Measurements from ENCODE around the gene KIAA2012.

KIAA2012 gene

GRCh38 chr2:202121532-202122162 is 48.6 kb downstream of the KIAA2012 start:
- TF ChIP-seq CTCF (conservative IDR thresholded peaks at IDR 0.05; ENCODE audit: low read depth) = no peak
- ChIA-PET CTCF (interaction anchor here (0.6 kb wide), 1 partner anchor 340 kb away, joined by 3 read pairs; no protein-coding TSS in a partner anchor), POLR2A (ENCODE audit: low non-redundant PET) (no interaction called here)
- H3K27ac ChIP-seq = no peak overlapping the region
- DNase-seq (ENCODE audit: low spot score) = no peak

- ChIA-PET CTCF (no interaction called here), POLR2A (ENCODE audit: low non-redundant PET) (no interaction called here)
- no peak overlapping the region for H3K27ac ChIP-seq
- no peak for DNase-seq (ENCODE audit: low spot score)
- no peak for TF ChIP-seq CTCF (conservative IDR thresholded peaks at IDR 0.05; ENCODE audit: low read depth)
Measured at GRCh38 chr2:202122163-202122540, 49.1 kb downstream of the KIAA2012 start.

- TF ChIP-seq CTCF (conservative IDR thresholded peaks at IDR 0.05; ENCODE audit: low read depth) = no peak
- CTCF ChIA-PET = no interaction called here
- POLR2A ChIA-PET (ENCODE audit: low non-redundant PET) = no interaction called here
- no peak for DNase-seq (ENCODE audit: low spot score)
- H3K27ac ChIP-seq = no peak overlapping the region
Measured at GRCh38 chr2:202122980-202123720, 50.1 kb downstream of the KIAA2012 start.

- no peak overlapping the region for H3K27ac ChIP-seq
- no peak for TF ChIP-seq CTCF (conservative IDR thresholded peaks at IDR 0.05; ENCODE audit: low read depth)
- CTCF ChIA-PET = no interaction called here
- POLR2A ChIA-PET (ENCODE audit: low non-redundant PET) = no interaction called here
- DNase-seq (ENCODE audit: low spot score) = no peak
Measured at GRCh38 chr2:202124286-202124685, 51.2 kb downstream of the KIAA2012 start.

GRCh38 chr2:202127687-202128331 is 54.8 kb downstream of the KIAA2012 start:
- no peak for DNase-seq (ENCODE audit: low spot score)
- no peak overlapping the region for H3K27ac ChIP-seq
- no peak for TF ChIP-seq CTCF (conservative IDR thresholded peaks at IDR 0.05; ENCODE audit: low read depth)
- ChIA-PET CTCF (no interaction called here), POLR2A (ENCODE audit: low non-redundant PET) (no interaction called here)

GRCh38 chr2:202129841-202130240 is 56.8 kb downstream of the KIAA2012 start:
- CTCF ChIA-PET = no interaction called here
- TF ChIP-seq CTCF (conservative IDR thresholded peaks at IDR 0.05; ENCODE audit: low read depth) = no peak
- DNase-seq (ENCODE audit: low spot score) = no peak
- POLR2A ChIA-PET (ENCODE audit: low non-redundant PET) = no interaction called here
- no peak overlapping the region for H3K27ac ChIP-seq

Data from RWPE1 (cell line).